Peyer's patch (tissue), 4 donors: ENCODE data around the gene SLC16A5. TPM values are rescaled to one million over a fixed set of nuclear protein-coding genes. Genes with fewer than 3 reads are reported as not detected.
A peak's percentile ranks its signal among the peaks of the same experiment; 100 is the strongest.
"Not testable (repeated sequence)": the region's sequence is repeated elsewhere in the genome, so short reads cannot be mapped to it uniquely, and the experiment has no call there.

ENCODE experiments used
- DNase-seq, 3 donors: peaks; one replicate each; pipeline ENCODE4 v3.0.0-alpha.2; 2017 to 2019
- H3K27ac ChIP-seq, 4 donors: fragments of 200-600 bp; sonication (generic); one replicate each; pipeline ENCODE4 v1.5.1; 2016 to 2019
- H3K27me3 ChIP-seq, 2 donors: fragments of 200-600 bp; sonication (generic); one replicate each; pipeline ENCODE4 v1.5.1; 2019
- H3K36me3 ChIP-seq, 3 donors: fragments of 200-600 bp; sonication (generic); one replicate each; pipeline ENCODE4 v1.5.1; 2016 to 2019
- H3K4me1 ChIP-seq, 4 donors: fragments of 200-600 bp; sonication (generic); one replicate each; pipeline ENCODE4 v1.5.1; 2016 to 2019
- H3K4me3 ChIP-seq, 4 donors: fragments of 200-600 bp; sonication (generic); 1 replicate in 3 of 4; 2 replicates in 1 of 4; pipeline ENCODE4 v1.5.1; 2016 to 2019; ENCODE audit warnings: mild to moderate bottlenecking in 1 of 4
- H3K9me3 ChIP-seq, 4 donors: fragments of 200-600 bp; sonication (generic); one replicate each; pipeline ENCODE4 v1.5.1; 2016 to 2019; ENCODE audit warnings: mild to moderate bottlenecking in 1 of 4
- POLR2A ChIP-seq, 2 donors: fragments of 450-650 bp; IDR thresholded peaks; one replicate each; pipeline ENCODE4 v1.5.1; 2017; ENCODE audit warnings: antibody characterized with exemption in 2 of 2, mild to moderate bottlenecking in 2 of 2, moderate library complexity in 2 of 2
- total RNA-seq, 4 donors: library from RNA; depleted of rRNA; stranded (reverse); fragments of >200 nt; gene quantifications; one replicate each; pipeline ENCODE4 v1.1.0, GENCODE V29; 2016
- TF ChIP-seq, protein P1 (sequence below), 6 experiments: fragments of 450-650 bp in 4 of 6; fragments of 200-600 bp in 2 of 6; sonication (generic) in 1 of 6; IDR thresholded peaks; one replicate each; pipeline ENCODE4 v1.5.1; 2017 to 2019; ENCODE audit warnings: antibody characterized with exemption in 6 of 6, mild to moderate bottlenecking in 3 of 6, moderate library complexity in 1 of 6

The SLC16A5 gene
- total RNA-seq, result 100 to 1,000 TPM in 3 of 4 donors, 10 to 100 TPM in 1; 47.9 to 211 (median 147) TPM

DNA sequence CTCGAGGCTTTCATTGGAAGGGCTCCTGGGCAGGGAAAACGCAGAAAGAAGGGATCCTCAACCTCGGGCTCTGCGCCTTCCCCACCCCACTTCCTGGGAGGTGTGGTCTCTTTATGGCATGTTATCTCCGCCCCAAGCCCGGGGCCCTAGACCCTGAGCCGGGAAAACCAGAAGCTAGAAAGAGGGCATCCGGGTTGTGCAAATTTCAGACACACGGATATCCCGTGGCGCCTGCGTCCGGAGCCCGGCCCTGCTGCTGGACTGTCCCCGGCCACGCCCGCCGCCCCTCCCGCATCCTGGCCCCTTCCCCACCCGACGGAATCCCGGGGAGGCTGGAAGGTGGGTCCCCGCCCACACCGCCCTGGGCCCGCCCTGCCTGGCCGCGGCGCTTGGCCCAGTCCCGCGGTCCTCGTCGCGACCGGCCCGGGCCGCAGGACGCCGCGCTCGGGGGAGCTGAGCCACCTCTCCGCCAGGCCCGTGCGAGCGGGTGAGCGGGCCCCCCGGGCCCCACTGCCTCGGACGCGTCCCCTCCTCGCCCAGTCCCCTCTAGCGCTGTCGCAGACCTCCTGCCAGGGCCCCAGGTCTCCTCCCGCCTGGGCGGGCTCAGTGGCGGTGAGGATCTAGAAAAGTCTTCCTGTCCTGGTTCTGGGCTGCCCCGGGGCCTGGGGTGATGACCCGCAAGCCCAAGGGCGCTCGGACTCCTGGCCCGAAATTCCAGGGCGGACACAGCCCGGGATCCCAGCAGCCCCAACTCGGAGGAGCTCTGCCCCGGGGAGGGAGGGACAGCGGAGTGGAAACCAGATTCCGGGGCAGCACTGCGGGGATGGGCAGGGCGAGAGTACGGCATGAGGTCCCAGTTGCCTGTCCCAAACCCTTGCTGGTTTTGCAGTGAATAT, at the start of gene SLC16A5:
TSS of gene SLC16A5 (plus strand) at position 397 of the 896 bp plus-strand sequence. CDS start 5,683 bp downstream, outside the sequence.
- peaks cover 0 to 61% (median 10%) of the 10 kb centered on the region in 4 donors for H3K4me1 ChIP-seq
- peak within 1 kb of the TSS; percentile 80 to 100 (median 89) for H3K27ac ChIP-seq
- no peaks in the 10 kb centered on the region for H3K9me3 ChIP-seq
- TF ChIP-seq, protein P1, sequence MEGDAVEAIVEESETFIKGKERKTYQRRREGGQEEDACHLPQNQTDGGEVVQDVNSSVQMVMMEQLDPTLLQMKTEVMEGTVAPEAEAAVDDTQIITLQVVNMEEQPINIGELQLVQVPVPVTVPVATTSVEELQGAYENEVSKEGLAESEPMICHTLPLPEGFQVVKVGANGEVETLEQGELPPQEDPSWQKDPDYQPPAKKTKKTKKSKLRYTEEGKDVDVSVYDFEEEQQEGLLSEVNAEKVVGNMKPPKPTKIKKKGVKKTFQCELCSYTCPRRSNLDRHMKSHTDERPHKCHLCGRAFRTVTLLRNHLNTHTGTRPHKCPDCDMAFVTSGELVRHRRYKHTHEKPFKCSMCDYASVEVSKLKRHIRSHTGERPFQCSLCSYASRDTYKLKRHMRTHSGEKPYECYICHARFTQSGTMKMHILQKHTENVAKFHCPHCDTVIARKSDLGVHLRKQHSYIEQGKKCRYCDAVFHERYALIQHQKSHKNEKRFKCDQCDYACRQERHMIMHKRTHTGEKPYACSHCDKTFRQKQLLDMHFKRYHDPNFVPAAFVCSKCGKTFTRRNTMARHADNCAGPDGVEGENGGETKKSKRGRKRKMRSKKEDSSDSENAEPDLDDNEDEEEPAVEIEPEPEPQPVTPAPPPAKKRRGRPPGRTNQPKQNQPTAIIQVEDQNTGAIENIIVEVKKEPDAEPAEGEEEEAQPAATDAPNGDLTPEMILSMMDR (IDR thresholded peaks at IDR 0.05), result no peak
- TF ChIP-seq POLR2A (IDR thresholded peaks at IDR 0.05), result peak; percentile 82 to 83
- peak; percentile 70 to 94 (median 93) for DNase-seq
- peak within 1 kb of the TSS; percentile 52 to 88 (median 71) for H3K4me3 ChIP-seq
- no peaks in the 10 kb centered on the region for H3K36me3 ChIP-seq
- no peaks in the 10 kb centered on the region for H3K27me3 ChIP-seq

- no peaks in the 10 kb centered on the region for H3K9me3 ChIP-seq
- H3K27ac ChIP-seq, result no peak overlapping the region
- peaks cover 0 to 25% (median under 1%) of the 10 kb centered on the region in 4 donors for H3K4me1 ChIP-seq
- TF ChIP-seq, protein P1 (IDR thresholded peaks at IDR 0.05), result no peak
- no peak for TF ChIP-seq POLR2A (IDR thresholded peaks at IDR 0.05)
- H3K36me3 ChIP-seq, result peaks cover 0 to 43% (median 4%) of the 10 kb centered on the region in 3 donors
- H3K27me3 ChIP-seq, result no peaks in the 10 kb centered on the region
- DNase-seq, result no peak
- no peak overlapping the region for H3K4me3 ChIP-seq
Observed at GRCh38 chr17:75039238-75039637, 48.5 kb upstream of the SLC16A5 start.

DNA sequence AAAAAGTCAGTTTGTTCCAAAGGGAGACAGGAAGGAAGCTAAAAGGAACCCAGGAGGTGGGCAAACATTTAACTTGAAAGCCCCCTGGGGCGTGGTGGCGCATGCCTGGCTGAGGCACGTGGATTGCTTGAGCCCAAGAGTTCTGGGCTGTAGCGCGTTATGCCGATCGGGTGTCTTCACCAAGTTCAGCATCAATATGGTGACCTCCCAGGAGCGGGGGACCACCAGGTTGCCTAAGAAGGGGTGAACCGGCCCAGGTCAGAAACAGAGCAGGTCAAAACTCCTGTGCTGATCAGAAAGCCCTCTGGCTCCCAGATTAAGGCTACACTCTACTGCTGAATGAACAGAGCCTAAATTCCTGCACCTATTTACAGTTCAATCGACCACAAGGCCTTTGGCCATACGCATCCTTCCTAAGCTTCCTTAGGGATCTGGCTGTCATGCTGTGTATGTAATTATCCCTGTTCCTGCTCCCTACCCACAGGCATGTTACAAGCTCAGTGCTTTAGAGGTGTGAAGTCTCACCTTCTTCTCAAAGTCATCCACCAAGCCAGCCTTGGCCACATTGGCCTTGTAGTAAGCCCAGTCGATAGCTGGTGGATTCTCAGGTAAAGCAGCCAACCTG, 46.0 kb upstream of the SLC16A5 start:
- Histone ChIP-seq H3K4me1 (peaks cover 0 to 9% (median 3%) of the 10 kb centered on the region in 4 donors), H3K36me3 (peaks cover 0 to 43% (median 4%) of the 10 kb centered on the region in 3 donors), H3K27ac (no peak overlapping the region), H3K27me3 (no peaks in the 10 kb centered on the region), H3K4me3 (no peak overlapping the region), H3K9me3 (no peaks in the 10 kb centered on the region)
- DNase-seq, result no peak
- TF ChIP-seq, protein P1 (IDR thresholded peaks at IDR 0.05), result no peak
- no peak for TF ChIP-seq POLR2A (IDR thresholded peaks at IDR 0.05)

DNA sequence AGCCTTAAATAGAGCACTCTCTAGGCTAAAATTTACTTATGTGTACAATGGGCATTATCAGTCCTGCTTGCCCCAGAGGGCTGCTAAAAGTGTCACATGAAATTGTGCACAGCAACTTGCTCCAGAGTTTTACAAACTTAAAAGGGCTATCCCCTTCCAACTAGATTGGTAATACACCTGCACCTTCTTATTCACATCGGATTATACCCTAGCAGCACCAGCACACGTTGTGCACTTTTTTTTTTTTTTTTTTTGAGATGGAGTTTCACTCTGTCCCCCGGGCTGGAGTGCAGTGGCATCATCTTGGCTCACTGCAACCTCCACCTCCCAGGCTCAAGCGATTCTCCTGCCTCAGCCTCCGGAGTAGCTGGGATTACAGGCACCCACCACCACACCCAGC, 44.0 kb upstream of the SLC16A5 start:
- Histone ChIP-seq H3K36me3 (peaks cover 0 to 35% (median 4%) of the 10 kb centered on the region in 3 donors), H3K4me1 (peaks cover 0 to 19% (median 11%) of the 10 kb centered on the region in 4 donors)
- H3K27ac ChIP-seq, H3K4me3 ChIP-seq, H3K9me3 ChIP-seq, H3K27me3 ChIP-seq, DNase-seq: not testable (repeated sequence)

DNA sequence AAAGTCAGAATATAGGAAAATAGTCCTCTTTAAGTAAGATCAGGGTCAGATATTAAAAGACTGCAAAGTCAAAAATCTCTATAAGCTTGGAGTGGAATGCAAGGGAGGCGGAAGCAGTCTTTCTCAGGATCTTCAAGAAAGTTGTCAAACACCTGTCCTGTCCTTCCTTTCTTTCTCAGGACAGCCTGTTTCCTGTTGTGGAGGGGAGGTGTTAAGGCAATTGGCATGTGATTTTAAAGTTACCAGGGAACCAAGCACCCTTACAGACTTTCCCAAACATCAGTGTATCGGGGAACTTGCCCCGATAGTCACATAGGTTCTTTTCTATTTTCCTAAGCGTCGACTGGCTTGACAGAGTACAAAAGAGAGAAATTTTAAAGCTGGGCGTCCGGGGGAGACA, 43.0 kb upstream of the SLC16A5 start:
- H3K4me1 ChIP-seq, result peaks cover 0 to 25% (median 11%) of the 10 kb centered on the region in 4 donors
- TF ChIP-seq POLR2A (IDR thresholded peaks at IDR 0.05), result no peak
- TF ChIP-seq, protein P1 (IDR thresholded peaks at IDR 0.05), result no peak
- no peaks in the 10 kb centered on the region for H3K9me3 ChIP-seq
- H3K36me3 ChIP-seq, result peaks cover 0 to 26% (median 2%) of the 10 kb centered on the region in 3 donors
- no peak overlapping the region for H3K27ac ChIP-seq
- H3K27me3 ChIP-seq, result no peaks in the 10 kb centered on the region
- peak in 1 of 3 donors; percentile 5 for DNase-seq
- H3K4me3 ChIP-seq, result no peak overlapping the region

DNA sequence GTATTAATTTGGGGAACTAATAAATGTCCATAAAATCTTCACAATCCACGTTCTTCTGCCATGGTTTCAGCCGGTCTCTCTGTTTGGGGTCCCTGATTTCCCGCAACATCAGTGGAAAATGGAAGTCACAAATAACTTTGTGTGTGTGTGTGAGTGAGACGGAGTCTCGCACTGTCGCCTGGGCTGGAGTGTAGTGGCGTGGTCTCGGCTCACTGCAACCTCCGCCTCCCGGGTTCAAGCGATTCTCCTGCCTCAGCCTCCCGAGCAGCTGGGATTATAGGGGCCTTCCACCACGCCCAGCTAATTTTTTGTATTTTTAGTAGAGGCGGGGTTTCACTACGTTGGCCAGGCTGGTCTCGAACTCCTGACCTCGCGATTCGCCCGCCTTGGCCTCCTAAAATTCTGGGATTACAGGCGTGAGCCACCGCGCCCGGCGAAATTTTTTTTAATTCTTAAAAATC, 41.8 kb upstream of the SLC16A5 start:
- H3K4me1 ChIP-seq, result peaks cover 0 to 25% (median 11%) of the 10 kb centered on the region in 4 donors
- not testable (repeated sequence) for H3K9me3 ChIP-seq, H3K27me3 ChIP-seq, DNase-seq
- peaks cover 0 to 23% (median 0%) of the 10 kb centered on the region in 3 donors for H3K36me3 ChIP-seq
- H3K4me3 ChIP-seq, result peak overlapping the region; percentile 59 to 98 (median 96)
- peak overlapping the region; percentile 90 to 99 (median 98) for H3K27ac ChIP-seq
